ENCODE measurements around the gene SYT2. TPM values are rescaled to one million over a fixed set of nuclear protein-coding genes. Genes with fewer than 3 reads are reported as not detected.
"Not testable (repeated sequence)": the region's sequence is repeated elsewhere in the genome, so short reads cannot be mapped to it uniquely, and the experiment has no call there.

SYT2 gene
- total and polyA plus RNA-seq, 2 donors (not counting 1 experiment from before 2014, with no cell fraction given): 0.03 TPM; not detected in 1

DNA sequence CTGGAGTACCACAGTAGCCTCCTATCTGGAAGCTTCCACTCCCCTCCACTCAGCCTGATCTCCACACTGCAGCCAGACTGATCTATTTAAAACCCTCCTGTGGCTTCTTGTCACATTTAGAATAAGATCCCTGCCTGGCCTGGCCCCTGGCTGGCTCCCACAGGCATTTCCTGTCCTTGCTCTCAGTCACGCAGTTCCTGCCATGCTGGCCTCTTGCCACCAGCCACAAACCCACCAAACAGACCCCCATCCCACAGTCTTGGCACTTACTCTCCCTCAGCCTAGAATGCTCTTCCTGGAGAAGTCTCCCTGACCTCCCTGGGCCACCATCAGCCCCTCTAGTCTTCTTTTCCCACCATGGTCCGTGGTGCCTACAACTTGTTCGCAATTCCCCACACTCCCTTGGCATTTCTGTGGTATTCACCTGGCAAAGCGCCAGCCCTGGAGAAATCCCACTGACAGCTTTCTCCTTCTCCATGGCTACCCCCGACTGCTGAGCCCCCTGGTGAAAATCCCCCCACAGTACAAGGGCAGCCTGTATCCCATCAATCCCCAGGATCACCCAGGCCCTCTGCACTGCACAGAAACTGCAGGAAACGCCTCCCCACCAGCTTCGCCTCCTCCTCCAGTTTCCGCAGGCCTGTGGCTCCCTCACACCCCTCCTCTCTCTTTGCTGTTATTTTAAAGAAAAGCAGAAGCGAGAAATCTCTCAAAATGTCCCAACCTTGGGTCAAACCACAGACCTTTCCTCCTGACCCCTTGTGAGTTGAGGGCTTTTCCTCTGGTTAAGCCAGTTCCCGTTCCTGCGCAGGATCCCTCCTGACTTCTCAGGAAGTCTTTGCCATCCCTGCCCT lies 94.5 kb downstream of the SYT2 start:
- Histone ChIP-seq H3K36me3 (ENCODE audit: control insufficient read depth, insufficient read depth, low read length) (no peaks in the 10 kb centered on the region), H3K79me2 (ENCODE audit: control insufficient read depth, insufficient read depth, low read length) (no peaks in the 10 kb centered on the region), H3K4me3 (replicated peaks in 1 of 4; ENCODE audit: control extremely low read depth in 1 of 4, insufficient read depth in 1 of 4, low read depth in 3 of 4, low read length in 4 of 4) (no peak overlapping the region), H3K4me1 (ENCODE audit: control insufficient read depth, extremely low read depth, insufficient read depth, low read length) (peaks cover 12% of the 10 kb centered on the region), H3K4me2 (ENCODE audit: extremely low read depth, insufficient read depth, low read length) (no peak overlapping the region), H2AFZ (ENCODE audit: low read length) (no peak overlapping the region), H3K9me3 (ENCODE audit: control insufficient read depth, insufficient read depth, low read depth, low read length) (no peaks in the 10 kb centered on the region), H3K9ac (ENCODE audit: insufficient read depth, low read length) (no peak overlapping the region), H3K27ac (ENCODE audit: insufficient read depth, low read length) (peak overlapping the region; percentile 38), H4K20me1 (ENCODE audit: control insufficient read depth, extremely low read depth, insufficient read depth, low read length) (no peaks in the 10 kb centered on the region), H3K27me3 (ENCODE audit: control insufficient read depth, insufficient read depth, low read length) (no peaks in the 10 kb centered on the region)
- TF ChIP-seq EZH2 (IDR thresholded peaks at IDR 0.05; ENCODE audit: low read length, missing control alignments): no peak
- TF ChIP-seq CTCF (conservative IDR thresholded peaks at IDR 0.05 in 1 of 2, IDR thresholded peaks at IDR 0.05 in 1 of 2; ENCODE audit: low read depth in 1 of 2, low read length in 2 of 2): no peak
- peak; percentile 28 to 84 for DNase-seq (ENCODE audit: low read depth in 2 of 2)

- Histone ChIP-seq H3K27ac (ENCODE audit: insufficient read depth, low read length) (peak overlapping the region; percentile 38), H3K4me1 (ENCODE audit: control insufficient read depth, extremely low read depth, insufficient read depth, low read length) (peaks cover 12% of the 10 kb centered on the region), H3K4me2 (ENCODE audit: extremely low read depth, insufficient read depth, low read length) (peak overlapping the region; percentile 25)
- not testable (repeated sequence) for H3K79me2 ChIP-seq (ENCODE audit: control insufficient read depth, insufficient read depth, low read length); H3K9ac ChIP-seq (ENCODE audit: insufficient read depth, low read length); H3K36me3 ChIP-seq (ENCODE audit: control insufficient read depth, insufficient read depth, low read length); H2AFZ ChIP-seq (ENCODE audit: low read length); H3K9me3 ChIP-seq (ENCODE audit: control insufficient read depth, insufficient read depth, low read depth, low read length); H4K20me1 ChIP-seq (ENCODE audit: control insufficient read depth, extremely low read depth, insufficient read depth, low read length); H3K27me3 ChIP-seq (ENCODE audit: control insufficient read depth, insufficient read depth, low read length); H3K4me3 ChIP-seq (replicated peaks in 1 of 4; ENCODE audit: control extremely low read depth in 1 of 4, insufficient read depth in 1 of 4, low read depth in 3 of 4, low read length in 4 of 4)
- DNase-seq (ENCODE audit: low read depth in 2 of 2): peak in 1 of 2 donors; percentile 18
Observed at GRCh38 chr1:202615208-202615500, 95.1 kb downstream of the SYT2 start.

- DNase-seq (ENCODE audit: low read depth in 2 of 2): peak; percentile 36 to 47
- H3K27ac ChIP-seq (ENCODE audit: insufficient read depth, low read length); H3K4me2 ChIP-seq (ENCODE audit: extremely low read depth, insufficient read depth, low read length): not testable (repeated sequence)
Observed at GRCh38 chr1:202614363-202615207, 95.7 kb downstream of the SYT2 start.

More at GRCh38 chr1:202614363-202615207, 95.7 kb downstream of the SYT2 start:
- not testable (repeated sequence) for H2AFZ ChIP-seq (ENCODE audit: low read length); H3K9ac ChIP-seq (ENCODE audit: insufficient read depth, low read length); H3K27me3 ChIP-seq (ENCODE audit: control insufficient read depth, insufficient read depth, low read length); H3K4me3 ChIP-seq (replicated peaks in 1 of 4; ENCODE audit: control extremely low read depth in 1 of 4, insufficient read depth in 1 of 4, low read depth in 3 of 4, low read length in 4 of 4); H4K20me1 ChIP-seq (ENCODE audit: control insufficient read depth, extremely low read depth, insufficient read depth, low read length); H3K9me3 ChIP-seq (ENCODE audit: control insufficient read depth, insufficient read depth, low read depth, low read length); H3K36me3 ChIP-seq (ENCODE audit: control insufficient read depth, insufficient read depth, low read length); H3K79me2 ChIP-seq (ENCODE audit: control insufficient read depth, insufficient read depth, low read length)
- TF ChIP-seq CTCF (conservative IDR thresholded peaks at IDR 0.05 in 1 of 2, IDR thresholded peaks at IDR 0.05 in 1 of 2; ENCODE audit: low read depth in 1 of 2, low read length in 2 of 2): peak; percentile 21 to 43
- peaks cover 12% of the 10 kb centered on the region for H3K4me1 ChIP-seq (ENCODE audit: control insufficient read depth, extremely low read depth, insufficient read depth, low read length)
